ENCODE results near the gene ESPL1. TPM values are rescaled to one million over a fixed set of nuclear protein-coding genes. Genes with fewer than 3 reads are reported as not detected.
A peak's percentile ranks its signal among the peaks of the same experiment; 100 is the strongest.

The ESPL1 gene
- total and polyA plus RNA-seq, 2 of the 8 experiments (the other 6 are each of a cell fraction or from before 2014, with no cell fraction given), result 31.8 to 52.7 TPM

GRCh38 chr12:53251477-53252348, 16.4 kb upstream of the ESPL1 start:
- Histone ChIP-seq H2AK5ac (ENCODE audit: low read depth, low read length) (no peak overlapping the region), H2BK15ac (ENCODE audit: low read length) (no peak overlapping the region), H2BK120ac (replicated peaks; ENCODE audit: low read depth, low read length) (no peak overlapping the region), H3K4me3 (ENCODE audit: extremely low read depth in 1 of 4, insufficient read depth in 2 of 4, low read depth in 3 of 4, low read length in 4 of 4) (peak overlapping the region; percentile 71 to 94 (median 80)), H4K20me1 (replicated peaks in 1 of 2; ENCODE audit: control insufficient read depth in 1 of 2, insufficient read depth in 2 of 2, low read length in 2 of 2) (no peaks in the 10 kb centered on the region), H2BK20ac (ENCODE audit: low read length) (0 out of 2 replicates have a peak overlapping the region, but pooled peaks have one; percentile 40), H4K5ac (ENCODE audit: insufficient read length, low read depth, low read length) (peak overlapping the region; percentile 89), H3K4me2 (ENCODE audit: insufficient read depth in 1 of 2, low read depth in 2 of 2, low read length in 2 of 2) (peak overlapping the region; percentile 35 to 97), H3K79me2 (ENCODE audit: control insufficient read depth in 1 of 2, insufficient read depth in 2 of 2, low read length in 2 of 2) (peaks cover 0 to 15% of the 10 kb centered on the region in 2 experiments; a peak in 1 of 4 replicates), H3K79me1 (ENCODE audit: low read depth, low read length) (no peaks in the 10 kb centered on the region), H3K27ac (ENCODE audit: low read depth, low read length) (peak overlapping the region; percentile 54; the same call in 1 of the 2 replicates), H2BK5ac (ENCODE audit: low read depth, low read length) (peak overlapping the region; percentile 87; the same call in 1 of the 2 replicates), H2AFZ (ENCODE audit: low read length) (peak overlapping the region; percentile 70), H3K14ac (ENCODE audit: insufficient read length) (no peak overlapping the region), H3K9me3 (ENCODE audit: insufficient read depth in 2 of 2, low read depth in 1 of 2, low read length in 1 of 2) (no peaks in the 10 kb centered on the region), H3K27me3 (replicated peaks in 1 of 4; ENCODE audit: control insufficient read depth in 3 of 4, extremely low read depth in 1 of 4, insufficient read depth in 3 of 4, low read length in 3 of 4) (no peaks in the 10 kb centered on the region), H3K36me3 (ENCODE audit: control insufficient read depth in 2 of 4, insufficient read depth in 4 of 4, low read length in 3 of 4) (peaks cover 0 to 4% (median 0%) of the 10 kb centered on the region in 4 experiments; a peak in 1 of 8 replicates), H3K23ac (ENCODE audit: insufficient read length) (no peak overlapping the region), H3K4ac (replicated peaks; ENCODE audit: insufficient read length, low read depth, low read length) (no peak overlapping the region), H3K9ac (replicated peaks in 1 of 4; ENCODE audit: extremely low read depth in 1 of 4, low read depth in 3 of 4, low read length in 3 of 4) (peak overlapping the region; percentile 70 to 79 (median 74); a peak in 6 of 7 replicates), H3K4me1 (replicated peaks in 1 of 4; ENCODE audit: control insufficient read depth in 3 of 4, insufficient read depth in 4 of 4, low read length in 3 of 4) (peaks cover 0 to 12% (median 3%) of the 10 kb centered on the region in 4 experiments; a peak in 5 of 7 replicates), H3K18ac (ENCODE audit: extremely low read depth, low read length) (peak overlapping the region; percentile 78; the same call in 1 of the 2 replicates), H2BK12ac (ENCODE audit: low read depth, low read length) (0 out of 2 replicates have a peak overlapping the region, but pooled peaks have one; percentile 52), H4K8ac (ENCODE audit: extremely low read depth, insufficient read depth, low read length) (peak overlapping the region; percentile 95), H4K91ac (replicated peaks; ENCODE audit: insufficient read length, low read length) (peak overlapping the region; percentile 88), H3K23me2 (ENCODE audit: low read depth, low read length) (peaks cover 7% of the 10 kb centered on the region; the same call in 1 of the 2 replicates), H3K56ac (replicated peaks; ENCODE audit: insufficient read length, low read depth, low read length) (peak overlapping the region; percentile 54)
- POLR2A ChIA-PET (ENCODE audit: partially characterized antibody), result interaction anchor here (0.6 to 4.4 kb wide), 14 partner anchors 9 to 245 kb away, joined by 3 to 41 read pairs (median 3); partner anchors contain the start of gene PFDN5
- DNase-seq (ENCODE audit: low read depth in 1 of 2, low spot score in 2 of 2), result peak in 1 of 2 experiments; percentile 86
- 5% methylated on average over 32 of the region's 51 CpGs; no CpG with 5 or more reads in 1 of the 2 experiments for WGBS, 2 experiments (ENCODE audit: extremely low coverage in 1 of 2, insufficient coverage in 1 of 2, insufficient read length in 1 of 2, insufficient replicate concordance in 2 of 2, low coverage in 1 of 2, low lambda C conversion rate in 2 of 2, missing lambda C conversion rate in 1 of 2)
- FAIRE-seq, result no peak
- CTCF ChIA-PET (ENCODE audit: partially characterized antibody), result interaction anchor here (0.6 to 23.0 kb wide), 18 partner anchors 8 to 186 kb away, joined by 3 to 654 read pairs (median 4); partner anchors contain the start of gene ESPL1
- no peak for TF ChIP-seq SIX5 (IDR thresholded peaks at IDR 0.05; ENCODE audit: low read depth, low read length)
- no peak for TF ChIP-seq EP300 (IDR thresholded peaks at IDR 0.05; ENCODE audit: borderline replicate concordance in 1 of 2, low read depth in 2 of 2, low read length in 2 of 2)
- TF ChIP-seq ZNF274 (IDR thresholded peaks at IDR 0.05; ENCODE audit: borderline replicate concordance, extremely low read depth, low read length), result no peak
- no peak for TF ChIP-seq SUZ12 (IDR thresholded peaks at IDR 0.05; ENCODE audit: low read length)
- peak; percentile 56 to 69 (median 65) for TF ChIP-seq CTCF (IDR thresholded peaks at IDR 0.05; ENCODE audit: control extremely low read depth in 1 of 3, insufficient read depth in 1 of 3, low read depth in 1 of 3, low read length in 3 of 3)
- no peak for TF ChIP-seq SP2 (IDR thresholded peaks at IDR 0.05; ENCODE audit: low read length)
- TF ChIP-seq RNF2 (IDR thresholded peaks at IDR 0.05; ENCODE audit: borderline replicate concordance, low read depth, low read length, missing control alignments, poor library complexity, severe bottlenecking), result no peak
